GM12878 (cell line): ENCODE measurements around the gene CCR1. TPM values are rescaled to one million over a fixed set of nuclear protein-coding genes. Genes with fewer than 3 reads are reported as not detected.
A peak's percentile ranks its signal among the peaks of the same experiment; 100 is the strongest.

Experiments
- ASH2L ChIP-seq: fragments of 300-600, 200-600 bp; sonication (generic); IDR thresholded peaks from 2 replicates; pipeline ENCODE4 v1.6.1; 2017; ENCODE audit warnings: low read depth, mild to moderate bottlenecking, borderline replicate concordance
- BCL11A ChIP-seq: IDR thresholded peaks from 2 replicates; pipeline ENCODE4 v1.6.1; 2011; ENCODE audit warnings: low read depth, low read length
- BMI1 ChIP-seq: fragments of 450-650 bp; IDR thresholded peaks from 2 replicates; pipeline ENCODE4 v1.6.1; 2016; ENCODE audit warnings: mild to moderate bottlenecking, moderate library complexity, borderline replicate concordance
- CBFB ChIP-seq: IDR thresholded peaks from 2 replicates; pipeline ENCODE4 v1.6.1; 2016; ENCODE audit warnings: antibody characterized with exemption, low read depth
- CHD4 ChIP-seq: fragments of 200-600 bp; sonication (generic); IDR thresholded peaks from 2 replicates; pipeline ENCODE4 v1.6.1; 2016; ENCODE audit warnings: mild to moderate bottlenecking
- EED ChIP-seq: sonication (generic); IDR thresholded peaks from 2 replicates; pipeline ENCODE4 v1.6.1; 2016; ENCODE audit warnings: antibody characterized with exemption, low read depth
- ESRRA ChIP-seq: IDR thresholded peaks from 2 replicates; pipeline ENCODE4 v1.6.1; 2012; ENCODE audit warnings: mild to moderate bottlenecking, low read length, improper control_type of control experiment
- ETV6 ChIP-seq, 2 experiments: fragments of 450-650 bp in 1 of 2; IDR thresholded peaks in 1 of 2; conservative IDR thresholded peaks in 1 of 2; 2 replicates each; pipeline ENCODE4 v1.6.1; 2014; ENCODE audit warnings: antibody characterized with exemption in 1 of 2, borderline replicate concordance in 1 of 2, low read depth in 1 of 2, mild to moderate bottlenecking in 1 of 2, moderate library complexity in 1 of 2
- EZH2 ChIP-seq: IDR thresholded peaks from 2 replicates; pipeline ENCODE4 v1.6.1; 2012; ENCODE audit warnings: low read depth, mild to moderate bottlenecking, control low read depth, inconsistent platforms, low read length, borderline replicate concordance; ENCODE audit not compliant: control insufficient read depth
- FOS ChIP-seq: IDR thresholded peaks from 3 replicates; pipeline ENCODE4 v1.6.1; 2011; ENCODE audit warnings: borderline replicate concordance; ENCODE audit not compliant: insufficient read length; ENCODE audit errors: extremely low read depth
- FOXM1 ChIP-seq: IDR thresholded peaks from 2 replicates; pipeline ENCODE4 v1.6.1; 2012; ENCODE audit warnings: low read depth, mild to moderate bottlenecking, inconsistent platforms, low read length, moderate library complexity
- HDGF ChIP-seq: fragments of 450-650 bp; IDR thresholded peaks from 2 replicates; pipeline ENCODE4 v1.6.1; 2016; ENCODE audit warnings: antibody characterized with exemption
- IRF4 ChIP-seq: IDR thresholded peaks from 2 replicates; pipeline ENCODE4 v1.6.1; 2011; ENCODE audit warnings: low read depth, low read length
- KDM1A ChIP-seq: fragments of 200-600 bp; sonication (generic); IDR thresholded peaks from 2 replicates; pipeline ENCODE4 v1.6.1; 2016; ENCODE audit warnings: borderline replicate concordance
- MXI1 ChIP-seq: fragments of 150-350 bp; IDR thresholded peaks from 2 replicates; pipeline ENCODE4 v1.6.1; 2011; ENCODE audit warnings: low read depth, mild to moderate bottlenecking, inconsistent platforms, low read length, improper control_type of control experiment
- NBN ChIP-seq: fragments of 450-650 bp; IDR thresholded peaks from 2 replicates; pipeline ENCODE4 v1.6.1; 2016
- NR2C1 ChIP-seq: fragments of 450-650 bp; IDR thresholded peaks from 2 replicates; pipeline ENCODE4 v1.6.1; 2017; ENCODE audit warnings: antibody characterized with exemption, mild to moderate bottlenecking, moderate library complexity
- NR2F1 ChIP-seq: fragments of 450-650 bp; conservative IDR thresholded peaks from 2 replicates; pipeline ENCODE4 v1.6.1; 2017; ENCODE audit warnings: mild to moderate bottlenecking
- PAX8 ChIP-seq: fragments of 450-650 bp; IDR thresholded peaks from 2 replicates; pipeline ENCODE4 v1.6.1; 2017; ENCODE audit warnings: mild to moderate bottlenecking, moderate library complexity
- RCOR1 ChIP-seq: conservative IDR thresholded peaks from 2 replicates; pipeline ENCODE4 v1.6.1; 2012; ENCODE audit warnings: low read depth, low read length, improper control_type of control experiment
- SMAD5 ChIP-seq: IDR thresholded peaks from 2 replicates; pipeline ENCODE4 v1.6.1; 2016; ENCODE audit warnings: antibody characterized with exemption, low read depth
- SMC3 ChIP-seq: IDR thresholded peaks from 2 replicates; pipeline ENCODE4 v1.6.1; 2011; ENCODE audit warnings: low read length, improper control_type of control experiment, borderline replicate concordance
- STAT1 ChIP-seq: fragments of 450-650 bp; conservative IDR thresholded peaks from 2 replicates; pipeline ENCODE4 v1.6.1; 2014; ENCODE audit warnings: antibody characterized with exemption, mild to moderate bottlenecking
- TBL1XR1 ChIP-seq: IDR thresholded peaks from 2 replicates; pipeline ENCODE4 v1.6.1; 2012; ENCODE audit warnings: low read depth, low read length, improper control_type of control experiment
- ZZZ3 ChIP-seq: IDR thresholded peaks from 2 replicates; pipeline ENCODE4 v1.6.1; 2011; ENCODE audit warnings: low read depth; ENCODE audit not compliant: control insufficient read depth, insufficient read length
- polyA plus RNA-seq, 11 experiments: library from polyadenylated mRNA; depleted of rRNA in 4 of 11; unstranded in 6 of 11; stranded (reverse) in 5 of 11; fragments of >200 nt; fragmentation: Nextera tagmentation in 4 of 11; fragmentation: Illumina TruSeq in 1 of 11; extraction: Ambion mirVana in 4 of 11; extraction: Trizol in 1 of 11; gene quantifications; 1 replicate in 1 of 11; 2 replicates in 10 of 11; pipeline versions ENCODE4 v1.2.1 to v1.2.3, GENCODE V29; 2011 to 2016; ENCODE audit warnings: inconsistent platforms in 2 of 11, missing spikeins in 2 of 11, low read depth in 1 of 11
- total RNA-seq, 4 experiments: library from RNA; depleted of rRNA in 3 of 4; stranded (reverse); fragments of >200 nt in 3 of 4; fragmentation: Illumina TruSeq in 1 of 4; extraction: Trizol in 1 of 4; gene quantifications; 2 replicates each; pipeline versions ENCODE4 v1.2.1 to v1.2.3, GENCODE V29; 2013 to 2021
- TF ChIP-seq, protein P1 (sequence below): fragments of 450-650 bp; IDR thresholded peaks from 2 replicates; pipeline ENCODE4 v1.6.1; 2018; ENCODE audit warnings: borderline replicate concordance, mild to moderate bottlenecking; ENCODE audit not compliant: partially characterized antibody
- TF ChIP-seq, protein P2 (sequence below): fragments of 450-650 bp; IDR thresholded peaks from 2 replicates; pipeline ENCODE4 v1.6.1; 2018; ENCODE audit warnings: mild to moderate bottlenecking, low read depth, moderate library complexity; ENCODE audit not compliant: partially characterized antibody

CCR1 gene
- total and polyA plus RNA-seq, 10 of the 15 experiments (the other 5 are each of a cell fraction or from before 2014, with no cell fraction given), result 2.3 to 11.0 (median 7.8) TPM

DNA sequence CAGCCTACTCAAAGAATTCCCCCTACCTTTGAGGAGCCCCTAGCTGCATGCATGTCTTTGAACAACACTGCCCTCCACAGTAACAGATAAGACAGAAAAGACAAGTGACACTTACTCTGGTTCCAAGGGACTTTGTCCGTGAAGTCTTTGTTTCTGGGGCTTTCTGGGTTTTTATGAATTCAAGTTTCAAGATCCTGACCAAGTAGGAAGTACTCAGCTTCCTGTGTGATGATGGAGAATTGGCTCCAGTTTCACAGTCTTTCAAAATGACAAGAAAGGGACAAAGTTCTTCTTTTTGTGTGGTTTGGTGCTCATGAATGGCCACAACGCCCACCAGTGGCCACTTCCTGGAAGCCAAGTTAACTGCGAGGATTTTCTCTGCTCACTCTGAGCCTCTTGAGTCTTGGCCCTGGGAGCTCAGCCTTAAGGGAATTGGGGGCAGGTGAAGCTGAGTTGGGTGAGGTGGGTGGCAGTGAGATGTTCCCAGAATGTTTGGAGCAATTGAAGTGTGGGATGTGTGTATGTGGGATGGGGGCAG lies at the start of gene CCR1 (continued):
- TF ChIP-seq FOS, result no peak
- 0 out of 2 replicates have a peak, but pooled peaks have one; percentile 27 for TF ChIP-seq MXI1
- no peak for TF ChIP-seq CHD4
- TF ChIP-seq IRF4, result peak; percentile 77
- TF ChIP-seq STAT1, result no peak
- peak; percentile 66 for TF ChIP-seq NR2F1
- TF ChIP-seq HDGF, result no peak
- TF ChIP-seq ETV6 (conservative IDR thresholded peaks at IDR 0.05 in 1 of 2, IDR thresholded peaks at IDR 0.05 in 1 of 2; ENCODE audit: borderline replicate concordance in 1 of 2, low read depth in 1 of 2), result peak; percentile 94 to 99
- no peak for TF ChIP-seq SMAD5
- TF ChIP-seq TBL1XR1, result no peak
- TF ChIP-seq BMI1, result peak; percentile 21; the same call in 1 of the 2 replicates
- TF ChIP-seq ASH2L, result no peak
- 0 out of 2 replicates have a peak, but pooled peaks have one; percentile 61 for TF ChIP-seq RCOR1
- TF ChIP-seq ZZZ3, result no peak
- TF ChIP-seq, protein P1, sequence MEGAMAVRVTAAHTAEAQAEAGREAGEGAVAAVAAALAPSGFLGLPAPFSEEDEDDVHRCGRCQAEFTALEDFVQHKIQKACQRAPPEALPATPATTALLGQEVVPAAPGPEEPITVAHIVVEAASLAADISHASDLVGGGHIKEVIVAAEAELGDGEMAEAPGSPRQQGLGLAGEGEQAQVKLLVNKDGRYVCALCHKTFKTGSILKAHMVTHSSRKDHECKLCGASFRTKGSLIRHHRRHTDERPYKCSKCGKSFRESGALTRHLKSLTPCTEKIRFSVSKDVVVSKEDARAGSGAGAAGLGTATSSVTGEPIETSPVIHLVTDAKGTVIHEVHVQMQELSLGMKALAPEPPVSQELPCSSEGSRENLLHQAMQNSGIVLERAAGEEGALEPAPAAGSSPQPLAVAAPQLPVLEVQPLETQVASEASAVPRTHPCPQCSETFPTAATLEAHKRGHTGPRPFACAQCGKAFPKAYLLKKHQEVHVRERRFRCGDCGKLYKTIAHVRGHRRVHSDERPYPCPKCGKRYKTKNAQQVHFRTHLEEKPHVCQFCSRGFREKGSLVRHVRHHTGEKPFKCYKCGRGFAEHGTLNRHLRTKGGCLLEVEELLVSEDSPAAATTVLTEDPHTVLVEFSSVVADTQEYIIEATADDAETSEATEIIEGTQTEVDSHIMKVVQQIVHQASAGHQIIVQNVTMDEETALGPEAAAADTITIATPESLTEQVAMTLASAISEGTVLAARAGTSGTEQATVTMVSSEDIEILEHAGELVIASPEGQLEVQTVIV, result peak; percentile 45
- peak; percentile 94 for TF ChIP-seq CBFB
- TF ChIP-seq FOXM1, result peak; percentile 85
- TF ChIP-seq NR2C1, result no peak
- no peak for TF ChIP-seq KDM1A
- TF ChIP-seq EED, result peak; percentile 89
- TF ChIP-seq ESRRA, result no peak
- TF ChIP-seq NBN, result peak; percentile 85
- peak; percentile 71; the same call in 1 of the 2 replicates for TF ChIP-seq SMC3
- TF ChIP-seq BCL11A, result peak; percentile 77
- TF ChIP-seq, protein P2, sequence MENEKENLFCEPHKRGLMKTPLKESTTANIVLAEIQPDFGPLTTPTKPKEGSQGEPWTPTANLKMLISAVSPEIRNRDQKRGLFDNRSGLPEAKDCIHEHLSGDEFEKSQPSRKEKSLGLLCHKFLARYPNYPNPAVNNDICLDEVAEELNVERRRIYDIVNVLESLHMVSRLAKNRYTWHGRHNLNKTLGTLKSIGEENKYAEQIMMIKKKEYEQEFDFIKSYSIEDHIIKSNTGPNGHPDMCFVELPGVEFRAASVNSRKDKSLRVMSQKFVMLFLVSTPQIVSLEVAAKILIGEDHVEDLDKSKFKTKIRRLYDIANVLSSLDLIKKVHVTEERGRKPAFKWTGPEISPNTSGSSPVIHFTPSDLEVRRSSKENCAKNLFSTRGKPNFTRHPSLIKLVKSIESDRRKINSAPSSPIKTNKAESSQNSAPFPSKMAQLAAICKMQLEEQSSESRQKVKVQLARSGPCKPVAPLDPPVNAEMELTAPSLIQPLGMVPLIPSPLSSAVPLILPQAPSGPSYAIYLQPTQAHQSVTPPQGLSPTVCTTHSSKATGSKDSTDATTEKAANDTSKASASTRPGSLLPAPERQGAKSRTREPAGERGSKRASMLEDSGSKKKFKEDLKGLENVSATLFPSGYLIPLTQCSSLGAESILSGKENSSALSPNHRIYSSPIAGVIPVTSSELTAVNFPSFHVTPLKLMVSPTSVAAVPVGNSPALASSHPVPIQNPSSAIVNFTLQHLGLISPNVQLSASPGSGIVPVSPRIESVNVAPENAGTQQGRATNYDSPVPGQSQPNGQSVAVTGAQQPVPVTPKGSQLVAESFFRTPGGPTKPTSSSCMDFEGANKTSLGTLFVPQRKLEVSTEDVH, result peak; percentile 31
- TF ChIP-seq PAX8, result no peak
- TF ChIP-seq EZH2, result no peak
